HepG2 (cell line): ENCODE data around the gene DHX34. TPM values are rescaled to one million over a fixed set of nuclear protein-coding genes. Genes with fewer than 3 reads are reported as not detected.

Source experiments
- AKAP8 ChIP-seq: sonication (generic); formaldehyde crosslinking; IDR thresholded peaks from 2 replicates; pipeline ENCODE4 v1.5.1; 2020; ENCODE audit warnings: mild to moderate bottlenecking, missing genetic modification reagents
- ARNT2 ChIP-seq: sonication (generic); formaldehyde crosslinking; IDR thresholded peaks from 2 replicates; pipeline ENCODE4 v1.8.0; 2022; ENCODE audit warnings: mild to moderate bottlenecking, low read depth, missing genetic modification reagents, moderate library complexity
- CBX1 ChIP-seq: IDR thresholded peaks from one replicate; pipeline ENCODE4 v1.6.1; 2016; ENCODE audit warnings: antibody characterized with exemption, low read depth
- CENPBD1 ChIP-seq: sonication (generic); formaldehyde crosslinking; IDR thresholded peaks from 2 replicates; pipeline ENCODE4 v1.8.0; 2022; ENCODE audit warnings: missing genetic modification reagents, low read depth, mild to moderate bottlenecking, borderline replicate concordance
- DMAP1 ChIP-seq: IDR thresholded peaks from 2 replicates; pipeline ENCODE4 v1.6.1; 2016
- GZF1 ChIP-seq: sonication (generic); formaldehyde crosslinking; IDR thresholded peaks from 2 replicates; pipeline ENCODE4 v1.5.1; 2020; ENCODE audit warnings: mild to moderate bottlenecking, missing genetic modification reagents
- HES4 ChIP-seq: sonication (generic); formaldehyde crosslinking; IDR thresholded peaks from 2 replicates; pipeline ENCODE4 v1.9.0; 2021; ENCODE audit warnings: mild to moderate bottlenecking, missing genetic modification reagents, borderline replicate concordance
- HIC2 ChIP-seq: sonication (generic); formaldehyde crosslinking; IDR thresholded peaks from 2 replicates; pipeline ENCODE4 v1.9.0; 2022; ENCODE audit warnings: low read depth, missing genetic modification reagents
- HNF4A ChIP-seq: sonication (generic); formaldehyde crosslinking; IDR thresholded peaks from 2 replicates; pipeline ENCODE4 v1.4.0; 2020; ENCODE audit warnings: missing genetic modification reagents
- MED13 ChIP-seq: sonication (generic); formaldehyde crosslinking; IDR thresholded peaks from 2 replicates; pipeline ENCODE4 v1.5.0; 2020; ENCODE audit warnings: missing genetic modification reagents
- MTERF4 ChIP-seq: sonication (generic); formaldehyde crosslinking; IDR thresholded peaks from 2 replicates; pipeline ENCODE4 v1.8.0; 2023; ENCODE audit warnings: mild to moderate bottlenecking, missing genetic modification reagents
- RNF2 ChIP-seq: fragments of 450-650 bp; conservative IDR thresholded peaks from 2 replicates; pipeline ENCODE4 v1.6.1; 2016; ENCODE audit warnings: low read depth
- SETDB1 ChIP-seq: sonication (generic); formaldehyde crosslinking; IDR thresholded peaks from 2 replicates; pipeline ENCODE4 v1.5.1; 2020; ENCODE audit warnings: missing genetic modification reagents, mild to moderate bottlenecking, borderline replicate concordance
- ZBTB1 ChIP-seq: sonication (generic); formaldehyde crosslinking; IDR thresholded peaks from 2 replicates; pipeline ENCODE4 v1.4.0; 2020; ENCODE audit warnings: missing genetic modification reagents, borderline replicate concordance
- ZBTB38 ChIP-seq: sonication (generic); formaldehyde crosslinking; IDR thresholded peaks from 2 replicates; pipeline ENCODE4 v1.5.1; 2020; ENCODE audit warnings: mild to moderate bottlenecking, missing genetic modification reagents
- ZC3H4 ChIP-seq: sonication (generic); formaldehyde crosslinking; IDR thresholded peaks from 2 replicates; pipeline ENCODE4 v1.4.0; 2020; ENCODE audit warnings: missing genetic modification reagents, borderline replicate concordance
- ZNF230 ChIP-seq: sonication (generic); formaldehyde crosslinking; IDR thresholded peaks from 2 replicates; pipeline ENCODE4 v1.4.0; 2020; ENCODE audit warnings: mild to moderate bottlenecking, missing genetic modification reagents
- ZNF441 ChIP-seq: sonication (generic); formaldehyde crosslinking; IDR thresholded peaks from 2 replicates; pipeline ENCODE4 v1.7.0; 2021; ENCODE audit warnings: missing genetic modification reagents, borderline replicate concordance
- ZNF547 ChIP-seq: sonication (generic); formaldehyde crosslinking; IDR thresholded peaks from 2 replicates; pipeline ENCODE4 v1.5.1; 2020; ENCODE audit warnings: mild to moderate bottlenecking, missing genetic modification reagents
- ZNF572 ChIP-seq: sonication (generic); formaldehyde crosslinking; IDR thresholded peaks from 2 replicates; pipeline ENCODE4 v1.5.1; 2020; ENCODE audit warnings: mild to moderate bottlenecking, missing genetic modification reagents
- ZNF644 ChIP-seq: IDR thresholded peaks from 2 replicates; pipeline ENCODE4 v1.6.1; 2016; ENCODE audit warnings: low read depth
- ZNF687 ChIP-seq: sonication (generic); formaldehyde crosslinking; IDR thresholded peaks from 2 replicates; pipeline ENCODE4 v1.5.1; 2020; ENCODE audit warnings: mild to moderate bottlenecking, missing genetic modification reagents, moderate library complexity
- ZNF740 ChIP-seq: sonication (generic); formaldehyde crosslinking; IDR thresholded peaks from 2 replicates; pipeline ENCODE4 v1.4.0; 2020; ENCODE audit warnings: missing genetic modification reagents
- ZSCAN25 ChIP-seq: sonication (generic); formaldehyde crosslinking; IDR thresholded peaks from 2 replicates; pipeline ENCODE4 v1.8.0; 2022; ENCODE audit warnings: mild to moderate bottlenecking, missing genetic modification reagents
- polyA plus RNA-seq, 8 experiments: library from polyadenylated mRNA; depleted of rRNA in 3 of 8; stranded (reverse) in 7 of 8; unstranded in 1 of 8; fragments of >200 nt; fragmentation: Illumina TruSeq in 4 of 8; extraction: Trizol in 4 of 8; gene quantifications; 2 replicates each; pipeline versions ENCODE4 v1.2.1 to v1.2.3, GENCODE V29; 2011 to 2016; ENCODE audit warnings: low read depth in 4 of 8, missing spikeins in 1 of 8, mixed read lengths in 1 of 8; ENCODE audit not compliant: insufficient read depth in 1 of 8
- total RNA-seq, 5 experiments: library from RNA; depleted of rRNA; stranded (reverse); fragments of >200 nt; fragmentation: Illumina TruSeq; extraction: Trizol; gene quantifications; 2 replicates each; pipeline ENCODE4 v1.2.3, GENCODE V29; 2016; ENCODE audit warnings: low read depth in 1 of 5

Gene DHX34
- total and polyA plus RNA-seq, 2 of the 13 experiments (the other 11 are each of a cell fraction or from before 2014, with no cell fraction given): 9.2 to 12.0 TPM

- TF ChIP-seq ZNF687 (peak; percentile 99), CENPBD1 (CRISPR knock-in tag) (no peak), ZNF572 (CRISPR knock-in tag) (no peak), ZBTB38 (peak; percentile 96), ARNT2 (CRISPR knock-in tag) (peak; percentile 87), ZSCAN25 (CRISPR knock-in tag) (peak; percentile 75), HIC2 (0 out of 2 replicates have a peak, but pooled peaks have one; percentile 40), SETDB1 (no peak), ZBTB1 (CRISPR knock-in tag) (no peak), MED13 (CRISPR knock-in tag) (no peak), ZNF644 (CRISPR knock-in tag) (no peak), AKAP8 (0 out of 2 replicates have a peak, but pooled peaks have one; percentile 40), RNF2 (0 out of 2 replicates have a peak, but pooled peaks have one; percentile 63), MTERF4 (CRISPR knock-in tag) (peak; percentile 94; the same call in 1 of the 2 replicates), GZF1 (no peak), CBX1 (no peak), ZNF740 (CRISPR knock-in tag) (no peak), ZNF547 (CRISPR knock-in tag) (peak; percentile 95), ZNF230 (CRISPR knock-in tag) (no peak), DMAP1 (CRISPR knock-in tag) (peak; percentile 40; the same call in 1 of the 2 replicates), ZNF441 (CRISPR knock-in tag) (peak; percentile 42; the same call in 1 of the 2 replicates), HES4 (peak; percentile 83), ZC3H4 (no peak), HNF4A (CRISPR knock-in tag) (no peak)
Observed at GRCh38 chr19:47430041-47430802, 81.1 kb downstream of the DHX34 start (continued).
